HG03439 (cell line): ENCODE measurements around the gene ANO7.

Source experiments
- ATAC-seq: cut with Tn5 transposase; IDR thresholded peaks from one replicate; pipeline ENCODE4 v1.9.1; 2021; ENCODE audit warnings: mild to moderate bottlenecking, moderate library complexity; ENCODE audit not compliant: unreplicated experiment

ANO7 gene

DNA sequence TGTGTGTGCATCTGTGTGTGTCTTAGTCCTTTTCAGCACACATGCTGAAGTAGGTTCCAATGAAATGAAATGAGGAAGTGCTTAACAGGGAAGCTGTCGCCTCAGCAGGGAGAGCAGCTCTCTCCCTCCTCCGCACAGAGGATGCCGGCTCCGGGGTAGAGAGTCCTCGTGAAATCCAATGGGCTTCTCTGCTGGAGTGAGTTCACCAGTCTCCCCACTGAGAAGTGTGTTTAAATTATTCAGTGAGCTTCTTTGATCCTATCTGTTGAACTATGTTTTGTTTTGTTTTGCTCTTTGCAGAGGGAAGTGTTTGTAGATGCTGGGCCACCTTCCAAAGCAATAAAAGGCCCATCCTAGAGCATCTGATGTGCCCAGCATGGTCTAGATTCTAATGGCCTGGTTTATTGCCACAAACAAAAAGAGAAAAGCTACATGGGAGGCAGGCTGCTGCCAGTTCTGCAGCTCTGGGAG is 31.5 kb upstream of the ANO7 start:
- ATAC-seq = no peak

DNA sequence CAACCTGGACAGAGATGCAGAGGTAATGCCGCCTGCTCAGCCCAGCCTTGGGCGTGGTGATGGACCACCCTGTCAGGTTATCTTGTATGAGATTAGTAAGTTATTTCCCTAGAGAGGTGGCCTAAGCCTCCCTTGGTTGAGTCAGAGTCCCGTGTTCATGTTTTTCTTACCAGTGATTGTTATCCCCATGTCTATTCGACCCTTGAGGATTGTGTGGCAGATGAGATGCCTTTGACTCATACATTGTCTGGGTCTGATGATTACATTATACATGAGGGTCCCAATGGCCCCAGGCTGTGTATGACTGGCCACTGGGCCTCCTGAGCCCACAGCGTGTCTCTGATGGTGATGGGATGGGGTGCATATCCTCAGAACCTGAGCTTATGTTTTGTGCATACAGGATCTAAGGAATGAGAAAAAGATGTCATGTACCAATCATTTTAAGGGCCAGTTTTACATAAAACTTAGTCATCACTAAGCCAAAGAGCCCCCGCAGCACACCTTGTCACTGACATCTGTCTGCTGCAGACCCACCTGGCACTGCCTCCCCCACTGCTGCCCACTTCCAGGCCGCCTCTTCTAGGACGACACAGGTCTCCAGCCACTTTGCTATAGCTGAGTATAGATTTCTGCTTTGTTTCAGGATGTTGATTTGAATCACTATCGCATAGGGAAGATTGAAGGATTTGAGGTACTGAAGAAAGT is 30.5 kb upstream of the ANO7 start:
- no peak for ATAC-seq

DNA sequence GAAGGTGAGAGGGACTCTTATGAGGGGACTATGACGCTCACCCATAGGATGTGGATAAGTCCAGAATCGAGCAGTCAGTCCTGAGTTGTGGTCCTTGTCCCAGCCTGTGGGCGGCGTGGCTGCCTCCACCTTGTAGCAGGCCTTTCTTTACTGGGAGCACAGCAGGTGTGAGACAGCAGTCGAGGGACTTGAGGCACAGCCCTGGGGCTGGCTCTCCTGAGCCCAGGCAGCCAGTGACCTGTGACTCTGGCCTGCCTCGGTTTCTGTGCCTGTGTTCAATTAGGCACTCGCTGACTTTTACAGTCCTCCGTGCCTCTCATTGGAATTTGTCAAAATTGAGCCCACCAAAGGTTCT is 30.0 kb upstream of the ANO7 start:
- ATAC-seq = no peak

DNA sequence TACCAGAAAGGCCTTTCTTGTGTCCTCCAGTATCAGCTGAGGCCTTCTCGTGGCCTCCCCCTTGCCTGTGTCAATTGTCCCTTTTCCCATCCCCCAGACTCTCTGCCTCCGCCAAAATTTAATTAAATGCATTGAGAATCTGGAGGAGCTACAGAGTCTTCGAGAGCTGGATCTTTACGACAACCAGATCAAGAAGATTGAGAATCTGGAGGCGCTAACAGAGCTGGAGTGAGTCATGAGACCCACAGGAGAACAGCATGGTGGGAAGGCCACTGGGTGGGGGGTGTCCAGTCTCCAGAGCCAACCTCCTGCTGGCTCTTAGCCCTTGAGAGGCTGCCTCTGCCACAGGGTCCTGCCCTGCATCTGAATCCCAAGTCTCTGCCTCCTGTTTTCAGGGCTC is 29.4 kb upstream of the ANO7 start:
- no peak for ATAC-seq

DNA sequence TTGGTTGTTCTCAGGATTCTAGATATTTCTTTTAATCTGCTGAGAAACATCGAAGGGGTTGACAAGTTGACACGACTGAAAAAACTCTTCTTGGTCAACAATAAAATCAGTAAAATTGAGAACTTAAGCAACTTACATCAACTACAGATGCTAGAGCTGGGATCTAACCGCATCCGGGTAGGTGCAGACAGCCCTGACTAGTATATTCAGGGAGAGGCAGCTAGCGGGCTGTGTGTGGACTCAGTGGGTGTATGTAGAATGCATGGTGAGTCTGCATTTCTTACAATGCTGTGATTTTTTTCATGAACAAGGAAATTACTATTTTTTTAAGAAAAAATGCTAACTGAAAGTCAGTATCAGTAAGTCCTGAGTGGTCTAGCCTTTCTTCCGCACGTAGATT is 28.2 kb upstream of the ANO7 start:
- no peak for ATAC-seq

DNA sequence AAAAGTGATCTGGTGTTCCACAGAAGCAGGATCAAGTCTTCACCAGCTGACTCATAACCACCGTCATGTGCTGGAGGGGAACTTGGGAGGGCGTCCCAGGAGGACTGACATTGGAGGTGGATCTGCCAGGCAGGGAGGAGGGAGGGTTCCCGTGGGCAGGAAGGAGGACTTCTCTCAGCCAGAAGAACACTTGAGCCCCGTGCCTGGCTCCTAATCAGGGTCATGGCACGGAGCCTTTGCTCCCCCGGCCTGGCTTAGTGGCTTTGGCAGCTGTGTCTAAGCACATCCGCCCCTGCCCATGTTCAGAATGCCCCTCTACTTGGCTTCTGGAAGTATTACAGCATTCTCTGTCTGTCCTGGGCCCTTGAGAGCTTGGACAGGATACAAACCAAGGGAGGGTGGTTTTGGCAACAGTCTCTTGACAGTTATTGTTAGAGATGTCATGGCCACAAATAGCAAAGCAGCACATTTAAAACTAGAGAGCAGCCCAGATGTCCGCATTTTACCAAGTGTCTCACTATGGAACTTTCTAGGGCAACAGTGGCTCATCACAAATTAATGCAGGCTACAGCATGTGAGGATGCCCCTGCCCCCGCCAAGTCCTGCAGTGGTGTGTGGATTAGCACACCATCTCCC is 26.7 kb upstream of the ANO7 start:
- ATAC-seq = no peak

DNA sequence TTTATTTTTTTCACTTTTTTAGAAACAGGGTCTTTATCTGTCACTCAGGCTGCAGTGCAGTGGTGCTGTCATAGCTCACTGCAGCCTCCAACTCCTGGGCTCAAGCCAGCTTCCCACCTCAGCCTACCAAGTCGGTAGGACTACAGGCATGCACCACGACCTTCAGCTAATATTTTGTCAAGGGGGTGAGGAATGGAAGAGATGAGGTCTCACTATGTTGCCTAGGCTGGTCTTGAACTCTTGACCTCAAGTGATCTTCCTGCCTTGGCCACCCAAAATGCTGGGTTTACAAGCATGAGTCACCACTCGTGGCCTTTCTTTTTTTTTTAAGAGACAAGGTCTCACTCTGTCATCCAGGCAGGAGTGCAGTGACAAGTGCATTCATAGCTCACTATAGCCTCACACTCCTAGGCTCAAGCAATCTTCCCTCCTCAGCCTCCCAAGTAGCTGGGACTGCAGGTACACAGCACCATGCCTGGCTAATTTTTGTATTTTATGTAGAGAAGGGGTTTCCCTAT is 24.8 kb upstream of the ANO7 start:
- no peak for ATAC-seq

DNA sequence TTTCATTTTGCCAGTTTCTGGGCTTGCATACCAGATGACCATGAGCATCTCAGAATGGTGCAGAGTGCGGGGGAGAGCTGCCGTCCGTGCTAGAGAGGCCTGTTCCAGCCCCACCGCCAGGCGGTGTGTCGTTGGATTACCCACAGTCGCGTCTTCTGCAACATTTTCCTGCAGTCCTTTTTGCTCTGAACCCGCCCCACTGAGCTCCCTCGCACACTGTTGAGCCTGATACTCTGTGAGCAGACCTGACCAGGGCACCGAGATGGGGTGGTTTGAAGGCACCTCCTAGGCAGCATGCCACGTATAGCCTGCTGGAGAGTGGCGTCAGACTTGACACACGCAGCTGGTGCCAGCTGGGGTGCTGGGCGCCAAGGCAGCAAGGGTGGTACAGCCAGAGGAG is 20.1 kb upstream of the ANO7 start:
- ATAC-seq = no peak

DNA sequence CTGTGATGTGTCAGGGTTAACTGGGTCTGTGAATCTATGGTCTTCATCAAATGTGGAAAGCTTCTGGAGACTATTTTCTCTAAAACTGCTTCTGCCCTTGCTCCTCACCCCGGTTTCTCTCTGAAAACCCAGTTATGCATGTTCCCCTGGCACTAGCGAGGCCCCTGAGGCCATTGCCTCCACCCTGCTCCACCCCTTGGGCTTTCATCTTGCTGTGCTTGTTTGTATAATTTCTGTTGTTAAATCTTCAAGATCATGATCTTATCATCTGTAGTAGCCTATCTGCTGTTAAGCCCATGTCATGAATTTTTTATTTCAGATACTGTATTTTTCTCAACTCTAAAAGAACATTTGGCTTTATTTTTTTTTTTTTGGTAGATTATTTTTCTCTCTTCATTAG is 14.9 kb upstream of the ANO7 start:
- no peak for ATAC-seq

DNA sequence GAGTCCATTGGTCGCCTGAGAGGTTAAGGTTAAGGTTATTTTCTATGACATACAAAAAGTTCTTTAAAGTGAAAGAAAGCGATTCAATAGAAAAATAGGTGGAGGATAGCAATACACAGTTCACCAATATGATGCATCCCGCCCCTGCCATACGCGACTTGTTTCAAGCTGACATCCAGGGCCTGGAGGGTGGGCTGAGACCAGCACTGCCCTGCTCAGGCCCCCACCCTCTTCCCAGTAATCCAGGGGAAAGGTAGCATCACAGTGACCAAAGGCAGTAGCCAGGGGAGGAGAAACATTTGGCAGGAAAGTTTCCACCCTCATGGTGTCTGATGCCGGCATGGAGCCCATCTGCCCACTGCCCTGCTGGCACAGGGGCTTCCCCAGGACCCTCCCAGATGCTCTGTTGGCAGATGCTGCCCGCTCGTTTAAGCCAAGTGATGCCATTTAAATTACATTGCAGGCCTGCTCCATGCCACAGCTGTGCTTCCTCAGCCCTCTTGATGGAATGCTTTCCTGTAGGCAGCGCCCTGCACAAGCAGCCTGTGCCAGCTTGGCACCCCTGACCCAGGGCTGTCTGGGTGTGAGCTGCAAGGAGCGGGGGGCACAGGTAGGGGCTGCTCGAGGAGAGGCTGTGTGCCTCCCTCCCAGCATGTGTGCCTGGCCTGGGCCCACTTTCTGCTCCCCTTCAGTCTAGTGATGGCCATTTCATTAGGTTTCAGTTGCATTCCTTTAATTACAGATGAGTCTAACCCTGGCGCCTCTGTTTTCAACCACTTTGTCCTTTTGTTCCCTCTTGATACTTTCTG is 10.7 kb upstream of the ANO7 start:
- ATAC-seq = no peak

DNA sequence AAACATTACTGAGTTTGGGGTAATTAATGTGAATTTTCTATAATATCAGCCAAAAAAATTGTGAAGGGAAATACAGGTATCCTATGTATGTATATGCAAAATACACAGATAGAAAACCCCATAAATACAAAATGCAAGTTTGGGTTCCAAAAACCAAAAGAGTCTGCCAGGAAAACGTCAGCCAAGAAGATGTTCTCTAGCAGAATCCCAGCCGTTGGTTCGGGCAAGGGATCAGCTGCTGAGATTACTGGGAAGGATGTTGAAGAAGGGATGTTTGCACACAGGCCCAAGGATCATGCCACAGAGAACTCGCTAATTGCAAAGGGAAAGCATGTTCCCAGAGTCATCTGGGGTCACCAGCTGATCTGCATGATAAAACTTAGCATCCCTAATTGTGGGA is 9.5 kb upstream of the ANO7 start:
- no peak for ATAC-seq

DNA sequence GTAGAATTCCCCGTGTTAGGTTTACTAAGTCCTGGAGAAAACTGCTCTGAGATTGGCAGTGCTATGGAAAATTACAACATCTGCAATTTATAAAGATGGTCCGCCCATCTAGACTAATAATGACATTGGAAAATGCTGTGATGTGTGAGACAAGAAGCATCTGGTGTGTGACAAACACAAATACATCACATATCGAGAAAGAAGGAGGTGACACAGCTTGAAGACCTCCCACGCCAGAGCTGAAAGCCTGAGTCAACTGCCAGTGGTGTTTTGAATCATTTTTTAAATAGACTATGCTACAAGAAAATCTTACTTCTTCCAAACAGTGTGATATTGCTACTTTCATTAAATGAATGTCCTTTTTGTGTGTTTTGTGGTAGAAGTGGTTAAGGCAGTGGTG is 8.6 kb upstream of the ANO7 start:
- ATAC-seq = no peak

DNA sequence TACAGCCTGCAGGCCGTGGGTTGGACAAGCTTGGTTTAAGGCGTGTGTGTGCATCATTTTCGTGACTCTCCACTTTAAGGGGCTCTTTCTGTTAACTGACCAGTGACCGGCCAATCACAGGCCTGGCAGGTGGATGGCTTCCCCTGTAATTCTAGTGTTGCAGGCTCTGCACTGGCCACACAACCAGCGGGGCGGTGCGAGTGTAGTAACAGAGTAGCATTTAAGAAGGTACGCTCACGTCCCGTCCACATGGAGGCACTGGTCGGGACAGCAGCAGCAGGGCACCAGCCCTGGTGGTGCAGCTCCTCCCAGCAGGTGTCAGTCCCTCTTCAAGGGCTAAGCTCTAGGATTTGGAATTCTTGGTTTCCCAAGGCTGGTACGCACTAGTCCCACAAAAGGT is 8.0 kb upstream of the ANO7 start:
- no peak for ATAC-seq

DNA sequence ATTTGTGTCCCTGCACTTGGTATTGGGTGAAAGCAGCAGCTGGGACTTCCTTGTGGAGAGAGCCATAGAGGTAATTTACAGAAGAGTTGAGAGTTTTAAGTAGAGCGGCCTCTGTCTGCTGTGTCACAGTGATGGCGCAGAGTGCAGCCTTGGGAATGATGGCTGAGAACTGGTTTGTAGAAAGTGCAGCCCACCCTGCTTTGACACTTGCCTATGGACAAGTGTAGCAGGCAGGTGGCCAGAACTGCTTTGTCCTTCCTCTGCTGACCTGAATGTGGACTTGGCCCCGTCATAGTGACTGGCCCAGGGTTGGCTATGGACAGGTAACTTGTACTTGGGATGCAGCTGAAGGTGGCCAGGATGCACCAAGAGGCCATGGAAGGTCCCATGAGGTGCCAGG is 6.4 kb upstream of the ANO7 start:
- no peak for ATAC-seq

DNA sequence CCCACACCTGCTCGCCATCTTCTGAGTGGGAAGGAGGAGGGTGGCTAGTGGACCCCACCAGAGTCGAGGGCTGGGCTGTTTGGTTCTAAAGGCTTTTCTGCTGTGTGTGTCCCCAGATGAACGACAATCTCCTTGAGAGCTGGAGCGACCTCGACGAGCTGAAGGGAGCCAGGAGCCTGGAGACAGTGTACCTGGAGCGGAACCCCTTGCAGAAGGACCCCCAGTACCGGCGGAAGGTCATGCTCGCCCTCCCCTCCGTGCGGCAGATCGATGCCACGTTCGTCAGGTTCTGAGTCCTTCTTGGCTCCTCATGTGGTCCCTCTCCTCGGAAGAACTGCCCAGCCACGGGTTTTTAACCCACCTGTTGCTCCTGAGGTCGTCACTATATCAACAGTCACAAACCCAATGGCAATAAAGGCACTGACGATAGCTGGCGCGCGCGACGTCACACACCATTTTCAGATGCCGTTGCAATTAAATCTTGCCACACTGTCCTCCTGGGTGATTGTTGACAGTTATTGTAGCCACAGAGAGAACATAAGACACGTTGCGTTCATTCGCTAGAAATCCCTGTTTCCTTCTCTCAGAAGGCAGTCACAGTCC is 5.8 kb upstream of the ANO7 start:
- ATAC-seq = no peak

DNA sequence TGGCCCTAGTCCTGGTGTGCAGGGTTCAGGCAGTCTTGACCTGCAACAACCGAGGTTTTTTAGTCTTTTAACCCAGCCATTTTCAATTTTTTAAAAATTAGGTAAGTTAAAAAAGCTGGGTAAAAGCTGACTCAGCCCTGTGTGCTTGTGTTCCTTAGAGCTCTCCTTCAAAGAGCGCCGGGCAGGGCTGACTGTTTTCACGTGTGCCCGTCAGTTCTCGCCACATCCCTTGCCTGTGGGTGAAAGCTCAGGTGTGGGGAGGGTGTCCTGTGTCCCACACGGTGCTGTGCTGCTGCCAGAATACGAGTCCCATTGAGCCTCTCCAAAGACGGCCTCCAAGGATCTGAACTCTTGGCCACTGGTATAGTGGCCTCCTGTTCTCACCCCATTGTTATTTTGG is 5.3 kb upstream of the ANO7 start:
- no peak for ATAC-seq

DNA sequence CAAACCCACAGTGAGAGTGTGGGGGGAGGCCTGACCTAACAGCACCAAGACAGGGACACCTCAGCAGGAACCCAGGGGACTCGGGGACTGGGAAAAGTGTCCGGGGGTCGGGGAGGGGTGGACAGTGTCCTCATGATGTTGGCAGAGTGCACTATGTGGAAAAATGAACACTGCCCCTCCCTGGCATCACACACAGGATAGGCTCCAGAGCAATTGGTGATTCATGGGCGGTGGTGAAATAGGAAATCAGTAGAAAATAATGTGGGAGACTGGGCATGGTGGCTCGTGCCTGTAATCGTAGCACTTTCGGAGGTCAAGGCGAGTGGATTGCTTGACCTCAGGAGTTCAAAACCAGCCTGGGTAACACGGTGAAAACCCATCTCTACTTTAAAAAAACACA is 3.6 kb upstream of the ANO7 start:
- ATAC-seq = no peak

DNA sequence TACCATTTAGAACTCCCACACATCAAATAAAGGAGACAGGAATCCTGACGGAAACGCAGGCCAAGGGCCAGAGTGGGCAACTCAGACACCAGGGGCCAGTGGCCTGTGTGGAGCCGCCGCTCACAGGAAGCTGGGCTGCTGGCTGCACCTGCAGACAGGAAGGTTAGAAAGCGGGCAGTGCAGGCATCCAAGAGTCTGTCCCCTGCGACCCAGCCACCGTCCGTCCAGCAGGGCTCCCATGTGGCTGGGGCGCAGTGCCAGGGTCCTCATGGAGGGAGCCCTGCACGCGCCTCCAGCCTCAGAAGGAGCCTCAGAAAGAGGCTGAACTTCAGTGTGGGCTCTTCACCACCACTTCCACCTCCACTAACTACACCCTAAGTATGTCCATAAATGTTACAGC is 2.5 kb upstream of the ANO7 start:
- no peak for ATAC-seq

DNA sequence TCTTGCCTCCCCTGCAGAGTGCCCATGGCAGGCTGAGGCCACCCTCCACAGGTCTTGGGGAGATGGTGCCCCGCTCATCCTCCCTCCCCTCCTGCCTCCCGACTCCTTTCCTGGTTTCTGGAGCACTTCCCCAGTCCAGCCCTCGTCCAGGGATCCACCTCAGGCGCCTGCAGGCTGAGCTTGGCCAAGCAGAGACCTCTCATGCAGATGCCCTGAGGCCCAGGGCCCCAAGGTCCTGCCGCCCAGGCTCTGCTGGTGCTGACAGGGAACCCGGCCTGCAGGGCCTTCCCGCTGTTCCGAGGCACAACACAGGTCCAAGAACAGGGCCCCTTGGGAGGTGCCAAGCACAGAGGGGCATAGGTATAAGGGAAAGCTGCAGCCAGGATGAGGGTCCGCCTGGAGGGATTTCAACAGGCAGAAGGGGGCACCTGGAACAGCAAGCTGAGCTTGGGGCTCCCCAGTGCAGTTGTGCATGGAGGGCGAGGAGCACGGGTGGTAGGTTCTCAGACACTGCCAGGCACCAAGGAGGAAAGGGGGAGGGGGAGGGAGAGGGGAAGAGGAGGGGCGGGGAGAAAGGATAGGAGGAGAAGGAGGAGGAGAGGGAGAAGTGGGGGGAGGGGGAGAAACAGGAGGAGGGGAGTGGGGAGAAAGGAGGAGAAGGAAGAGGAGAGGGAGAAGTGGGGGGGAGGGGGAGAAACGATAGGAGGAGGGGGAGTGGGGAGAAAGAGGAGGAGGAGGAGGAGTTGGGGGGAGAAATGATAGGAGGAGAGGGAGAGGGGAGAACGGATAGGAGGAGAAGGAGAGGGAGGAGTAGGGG is 1.2 kb upstream of the ANO7 start:
- no peak for ATAC-seq

DNA sequence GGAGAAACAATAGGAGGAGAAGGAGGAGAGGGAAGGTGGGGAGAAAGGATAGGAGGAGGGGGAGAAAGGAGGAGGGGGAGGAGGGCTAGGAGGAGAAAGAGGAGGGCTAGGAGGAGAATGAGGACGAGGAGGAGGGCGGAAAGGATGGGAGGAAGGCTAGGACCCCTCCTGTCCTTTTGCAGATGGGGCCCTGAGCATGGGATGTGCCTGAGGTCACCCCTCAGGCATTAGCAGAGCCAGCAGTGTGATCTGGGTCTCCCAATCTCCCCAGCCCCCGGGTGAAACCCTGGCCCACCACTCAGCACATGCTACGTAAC is 601 bp upstream of the ANO7 start:
- ATAC-seq = no peak
